ENCODE results near the gene OXSM. TPM values are rescaled to one million over a fixed set of nuclear protein-coding genes. Genes with fewer than 3 reads are reported as not detected.

OXSM gene
- total and polyA plus RNA-seq, 2 donors (not counting 3 experiments of a cell fraction or from before 2014, with no cell fraction given) = 8.1 to 9.0 TPM

DNA sequence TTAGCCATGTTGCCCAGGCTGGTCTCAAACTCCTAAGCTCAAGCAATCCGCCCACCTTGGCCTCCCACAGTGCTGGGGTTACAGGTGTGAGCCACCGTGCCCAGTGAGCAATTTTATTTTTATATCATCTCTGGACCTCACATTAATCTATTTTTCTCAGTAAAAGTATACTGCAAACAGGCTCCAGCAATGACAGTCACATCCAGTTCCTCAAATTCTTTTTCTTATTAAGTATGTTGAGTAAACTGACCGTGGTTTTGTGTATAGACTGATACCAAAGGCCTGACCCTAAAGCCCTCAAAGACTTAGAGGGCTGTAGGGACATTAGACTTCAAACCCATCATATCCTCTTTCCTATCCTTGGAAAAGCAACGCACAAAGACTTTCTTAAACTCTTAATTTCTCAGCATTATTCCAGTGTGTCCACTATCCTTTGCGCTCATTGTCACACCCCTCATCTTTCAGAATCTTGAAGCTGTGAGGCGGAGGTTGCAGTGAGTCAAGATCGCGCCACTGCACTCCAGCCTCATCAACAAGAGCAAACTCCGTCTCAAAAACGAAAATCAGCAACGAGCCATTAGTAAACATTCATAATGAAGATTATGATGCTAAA lies 8.6 kb upstream of the OXSM start:
- dilution Hi-C loops (cut with MboI; ENCODE audit: extremely low pct_ligation_motif_present, low sequenced_read_pairs) = no loop called here
- POLR2A ChIA-PET = no interaction called here

DNA sequence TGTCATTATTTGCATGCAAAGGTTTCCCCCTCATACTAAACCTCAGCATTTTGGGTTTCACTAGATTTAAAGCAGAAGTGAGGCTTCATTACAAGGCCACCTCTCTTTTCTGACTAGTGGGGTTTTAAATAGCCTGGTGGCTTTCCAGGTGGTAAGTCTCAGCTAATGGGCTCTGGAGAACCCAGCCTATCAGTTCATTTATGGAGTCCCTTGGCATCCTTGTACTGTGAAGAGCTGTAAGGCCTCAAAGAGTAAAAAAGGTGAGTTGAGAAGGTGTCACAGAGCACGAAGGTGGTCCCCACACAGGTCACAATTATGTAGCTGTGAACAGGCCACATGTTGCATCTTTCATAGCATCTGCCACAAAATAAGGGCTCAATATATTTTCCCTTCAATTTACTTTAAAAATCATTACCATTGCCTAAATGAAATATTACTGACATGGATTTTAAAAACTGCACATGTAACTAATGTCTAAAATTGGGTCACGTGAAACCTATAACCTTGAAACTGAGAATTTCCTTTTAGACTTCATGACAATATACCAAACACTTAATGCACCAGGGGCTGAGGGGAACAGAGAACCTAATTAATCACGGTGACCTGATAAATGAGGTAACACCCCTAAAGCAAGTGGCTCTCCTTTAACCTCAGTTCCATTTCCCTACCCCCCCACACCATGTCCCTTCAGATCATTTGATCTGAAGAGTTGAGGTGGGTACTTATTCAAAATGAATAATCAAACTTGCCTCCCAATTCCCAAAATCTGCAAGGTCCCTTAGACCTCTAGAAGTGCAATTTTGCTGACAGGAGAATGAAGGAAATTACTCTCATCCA lies 7.9 kb upstream of the OXSM start:
- Histone ChIP-seq H2AFZ (ENCODE audit: low read depth, low read length) (no peak overlapping the region), H3K27me3 (ENCODE audit: control insufficient read depth in 2 of 2, insufficient read depth in 2 of 2, low read length in 2 of 2) (no peaks in the 10 kb centered on the region), H3K9me1 (replicated peaks; ENCODE audit: control insufficient read depth, extremely low read depth, insufficient read depth, low read length) (no peaks in the 10 kb centered on the region), H3K4me3 (replicated peaks in 1 of 3; ENCODE audit: insufficient read depth in 1 of 3, low read depth in 1 of 3, low read length in 3 of 3) (peak overlapping the region; percentile 57 to 98 (median 81)), H3K9me3 (replicated peaks; ENCODE audit: control insufficient read depth, insufficient read depth, low read length) (no peaks in the 10 kb centered on the region), H3K36me3 (ENCODE audit: control insufficient read depth in 2 of 2, extremely low read depth in 1 of 2, insufficient read depth in 2 of 2, low read length in 2 of 2) (peaks cover 0 to 5% of the 10 kb centered on the region in 2 experiments), H3K27ac (ENCODE audit: insufficient read depth, low read depth, low read length) (no peak overlapping the region), H4K20me1 (replicated peaks; ENCODE audit: control insufficient read depth, extremely low read depth, insufficient read depth, low read length) (no peaks in the 10 kb centered on the region), H3K9ac (replicated peaks; ENCODE audit: extremely low read depth, insufficient read depth, low read length) (peak overlapping the region; percentile 82), H3K79me2 (ENCODE audit: control insufficient read depth, insufficient read depth, low read length) (peaks cover 19% of the 10 kb centered on the region), H3K4me1 (ENCODE audit: control insufficient read depth, extremely low read depth, insufficient read depth, low read length) (peaks cover 13% of the 10 kb centered on the region), H3K4me2 (ENCODE audit: insufficient read depth, low read length) (peak overlapping the region; percentile 93)
- POLR2A ChIA-PET = no interaction called here
- CTCF ChIA-PET = interaction anchor here (0.6 kb wide), 1 partner anchor 9 kb away, joined by 3 read pairs; no protein-coding TSS in a partner anchor
- intact Hi-C loops (cut with micrococcal nuclease) (loop anchor here (5.0 kb wide), 1 partner anchor 350 kb away; no protein-coding TSS in a partner anchor), dilution Hi-C loops (cut with MboI; ENCODE audit: extremely low pct_ligation_motif_present, low sequenced_read_pairs) (no loop called here)
- DNase-seq (ENCODE audit: low read depth, low spot score) = no peak
- FAIRE-seq = no peak
- BruUV-seq (replicated peaks) = TSS peak; percentile 32
- no peak for TF ChIP-seq EZH2 (IDR thresholded peaks at IDR 0.05; ENCODE audit: borderline replicate concordance, low read depth, low read length, severe bottlenecking)
- no peak for TF ChIP-seq JUN (IDR thresholded peaks at IDR 0.05; ENCODE audit: borderline replicate concordance, insufficient read depth, insufficient read length, low read depth)
- no peak for TF ChIP-seq POLR2A (IDR thresholded peaks at IDR 0.05; ENCODE audit: low read depth, low read length)
- TF ChIP-seq FOS (IDR thresholded peaks at IDR 0.05; ENCODE audit: borderline replicate concordance, insufficient read depth, low read length) = no peak
- no peak for TF ChIP-seq POLR2AphosphoS5 (IDR thresholded peaks at IDR 0.05; ENCODE audit: insufficient read depth, low read depth, low read length)
- TF ChIP-seq GATA2 (IDR thresholded peaks at IDR 0.05; ENCODE audit: insufficient read depth, insufficient read length, low read depth, low read length) = no peak
- TF ChIP-seq, protein P1, sequence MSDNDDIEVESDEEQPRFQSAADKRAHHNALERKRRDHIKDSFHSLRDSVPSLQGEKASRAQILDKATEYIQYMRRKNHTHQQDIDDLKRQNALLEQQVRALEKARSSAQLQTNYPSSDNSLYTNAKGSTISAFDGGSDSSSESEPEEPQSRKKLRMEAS (IDR thresholded peaks at IDR 0.05; ENCODE audit: insufficient read depth, insufficient read length) = no peak
- TF ChIP-seq, protein P2, sequence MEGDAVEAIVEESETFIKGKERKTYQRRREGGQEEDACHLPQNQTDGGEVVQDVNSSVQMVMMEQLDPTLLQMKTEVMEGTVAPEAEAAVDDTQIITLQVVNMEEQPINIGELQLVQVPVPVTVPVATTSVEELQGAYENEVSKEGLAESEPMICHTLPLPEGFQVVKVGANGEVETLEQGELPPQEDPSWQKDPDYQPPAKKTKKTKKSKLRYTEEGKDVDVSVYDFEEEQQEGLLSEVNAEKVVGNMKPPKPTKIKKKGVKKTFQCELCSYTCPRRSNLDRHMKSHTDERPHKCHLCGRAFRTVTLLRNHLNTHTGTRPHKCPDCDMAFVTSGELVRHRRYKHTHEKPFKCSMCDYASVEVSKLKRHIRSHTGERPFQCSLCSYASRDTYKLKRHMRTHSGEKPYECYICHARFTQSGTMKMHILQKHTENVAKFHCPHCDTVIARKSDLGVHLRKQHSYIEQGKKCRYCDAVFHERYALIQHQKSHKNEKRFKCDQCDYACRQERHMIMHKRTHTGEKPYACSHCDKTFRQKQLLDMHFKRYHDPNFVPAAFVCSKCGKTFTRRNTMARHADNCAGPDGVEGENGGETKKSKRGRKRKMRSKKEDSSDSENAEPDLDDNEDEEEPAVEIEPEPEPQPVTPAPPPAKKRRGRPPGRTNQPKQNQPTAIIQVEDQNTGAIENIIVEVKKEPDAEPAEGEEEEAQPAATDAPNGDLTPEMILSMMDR (IDR thresholded peaks at IDR 0.05; ENCODE audit: extremely low read depth in 1 of 2, insufficient read depth in 1 of 2, low read depth in 1 of 2, low read length in 2 of 2) = no peak
- TF ChIP-seq MYC (IDR thresholded peaks at IDR 0.05; ENCODE audit: low read depth, low read length) = no peak

More for the DNA sequence above, 8.6 kb upstream of the OXSM start:
- Histone ChIP-seq H2AFZ (ENCODE audit: low read depth, low read length) (no peak overlapping the region), H3K4me1 (ENCODE audit: control insufficient read depth, extremely low read depth, insufficient read depth, low read length) (peaks cover 13% of the 10 kb centered on the region), H4K20me1 (replicated peaks; ENCODE audit: control insufficient read depth, extremely low read depth, insufficient read depth, low read length) (no peaks in the 10 kb centered on the region), H3K36me3 (ENCODE audit: control insufficient read depth in 2 of 2, extremely low read depth in 1 of 2, insufficient read depth in 2 of 2, low read length in 2 of 2) (peaks cover 2 to 5% of the 10 kb centered on the region in 2 experiments), H3K27me3 (ENCODE audit: control insufficient read depth in 2 of 2, insufficient read depth in 2 of 2, low read length in 2 of 2) (no peaks in the 10 kb centered on the region), H3K9ac (replicated peaks; ENCODE audit: extremely low read depth, insufficient read depth, low read length) (no peak overlapping the region), H3K27ac (ENCODE audit: insufficient read depth, low read depth, low read length) (no peak overlapping the region), H3K4me3 (replicated peaks in 1 of 3; ENCODE audit: insufficient read depth in 1 of 3, low read depth in 1 of 3, low read length in 3 of 3) (no peak overlapping the region), H3K79me2 (ENCODE audit: control insufficient read depth, insufficient read depth, low read length) (peaks cover 19% of the 10 kb centered on the region), H3K9me3 (replicated peaks; ENCODE audit: control insufficient read depth, insufficient read depth, low read length) (no peaks in the 10 kb centered on the region), H3K9me1 (replicated peaks; ENCODE audit: control insufficient read depth, extremely low read depth, insufficient read depth, low read length) (no peaks in the 10 kb centered on the region), H3K4me2 (ENCODE audit: insufficient read depth, low read length) (no peak overlapping the region)
- CTCF ChIA-PET = interaction anchor here (0.9 kb wide), 1 partner anchor 133 kb away, joined by 3 read pairs; no protein-coding TSS in a partner anchor
- no TSS peak for BruUV-seq (replicated peaks)
- no peak for DNase-seq (ENCODE audit: low read depth, low spot score)
- intact Hi-C loops (cut with micrococcal nuclease) = loop anchor here (5.0 kb wide), 1 partner anchor 349 kb away; no protein-coding TSS in a partner anchor
- no peak for TF ChIP-seq JUN (IDR thresholded peaks at IDR 0.05; ENCODE audit: borderline replicate concordance, insufficient read depth, insufficient read length, low read depth)
- no peak for TF ChIP-seq POLR2AphosphoS5 (IDR thresholded peaks at IDR 0.05; ENCODE audit: insufficient read depth, low read depth, low read length)
- TF ChIP-seq FOS (IDR thresholded peaks at IDR 0.05; ENCODE audit: borderline replicate concordance, insufficient read depth, low read length) = no peak
- TF ChIP-seq EZH2 (IDR thresholded peaks at IDR 0.05; ENCODE audit: borderline replicate concordance, low read depth, low read length, severe bottlenecking) = no peak
- TF ChIP-seq POLR2A (IDR thresholded peaks at IDR 0.05; ENCODE audit: low read depth, low read length) = no peak
- peak; percentile 38 for FAIRE-seq

Measured in endothelial cell of umbilical vein (primary cell).